ENCODE results near the gene NFKB1.
"Not testable (repeated sequence)": the region's sequence is repeated elsewhere in the genome, so short reads cannot be mapped to it uniquely, and the experiment has no call there.

Gene NFKB1

GRCh38 chr4:102500696-102501446, at the start of gene NFKB1:
Gene NFKB1 (plus strand): TSS chr4:102501359. CDS start chr4:102525519, 24,160 bp downstream.
- DNase-seq, result peak; percentile 94 to 95

GRCh38 chr4:102452854-102453253, 48.3 kb upstream of the NFKB1 start:
- no peak for DNase-seq

- DNase-seq, result no peak
Observed at GRCh38 chr4:102453827-102454226, 47.3 kb upstream of the NFKB1 start.

- DNase-seq, result no peak
Observed at GRCh38 chr4:102454268-102454667, 46.9 kb upstream of the NFKB1 start.

- DNase-seq, result no peak
Observed at GRCh38 chr4:102454981-102455685, 46.0 kb upstream of the NFKB1 start.

- DNase-seq, result no peak
Observed at GRCh38 chr4:102455750-102456149, 45.4 kb upstream of the NFKB1 start.

GRCh38 chr4:102466298-102466697, 34.9 kb upstream of the NFKB1 start:
- DNase-seq, result no peak

GRCh38 chr4:102469806-102470205, 31.4 kb upstream of the NFKB1 start:
- no peak for DNase-seq

GRCh38 chr4:102472441-102473013, 28.6 kb upstream of the NFKB1 start:
- no peak for DNase-seq

- DNase-seq, result no peak
Observed at GRCh38 chr4:102473476-102473875, 27.7 kb upstream of the NFKB1 start.

GRCh38 chr4:102474736-102475504, 26.2 kb upstream of the NFKB1 start:
- DNase-seq, result no peak

- no peak for DNase-seq
Observed at GRCh38 chr4:102477657-102478056, 23.5 kb upstream of the NFKB1 start.

- no peak for DNase-seq
Observed at GRCh38 chr4:102478186-102478585, 23.0 kb upstream of the NFKB1 start.

- DNase-seq, result not testable (repeated sequence)
Observed at GRCh38 chr4:102479832-102480231, 21.3 kb upstream of the NFKB1 start.

GRCh38 chr4:102483120-102483519, 18.0 kb upstream of the NFKB1 start:
- no peak for DNase-seq

- DNase-seq, result not testable (repeated sequence)
Observed at GRCh38 chr4:102483990-102484692, 17.0 kb upstream of the NFKB1 start.

GRCh38 chr4:102492531-102493241, 8.5 kb upstream of the NFKB1 start:
- no peak for DNase-seq

- DNase-seq, result no peak
Observed at GRCh38 chr4:102493257-102493656, 7.9 kb upstream of the NFKB1 start.

- DNase-seq, result no peak
Observed at GRCh38 chr4:102493794-102494193, 7.4 kb upstream of the NFKB1 start.

GRCh38 chr4:102494603-102495002, 6.6 kb upstream of the NFKB1 start:
- no peak for DNase-seq

- DNase-seq, result no peak
Observed at GRCh38 chr4:102497986-102498385, 3.2 kb upstream of the NFKB1 start.

GRCh38 chr4:102500352-102500695, 835 bp upstream of the NFKB1 start:
- DNase-seq, result peak; percentile 48 to 72

All from CD4-positive, alpha-beta T cell treated with Interleukin-4 for 1 hour (primary cell).